NCI-H1105 treated with DMSO at 0.1 percent for 48 hours (cell line): ENCODE measurements around the gene GIPC3.
"Not testable (repeated sequence)": the region's sequence is repeated elsewhere in the genome, so short reads cannot be mapped to it uniquely, and the experiment has no call there.

Experiments
- DNase-seq: peaks from one replicate; lab custom pipeline; 2025; lab: John Stamatoyannopoulos, UW

GIPC3 gene

GRCh38 chr19:3550947-3551791 lies 34.1 kb upstream of the GIPC3 start:
- DNase-seq = no peak

DNA sequence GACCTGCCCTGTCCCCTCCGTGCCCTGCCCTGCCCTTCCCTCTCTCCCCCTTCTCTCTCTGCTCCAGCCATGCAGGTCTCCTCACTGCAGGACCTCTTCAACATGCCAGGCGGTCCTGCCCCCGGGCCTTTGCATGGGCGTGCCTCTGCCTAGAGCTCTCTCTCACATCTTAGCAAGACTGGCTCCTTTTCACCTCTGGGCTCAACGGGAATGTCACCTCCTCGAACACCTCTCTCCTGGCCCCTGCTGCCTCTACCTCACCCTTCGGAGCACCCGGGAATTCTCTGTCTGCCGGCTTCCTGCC lies 33.5 kb upstream of the GIPC3 start:
- no peak for DNase-seq

GRCh38 chr19:3554254-3555083 lies 30.8 kb upstream of the GIPC3 start:
- no peak for DNase-seq

DNA sequence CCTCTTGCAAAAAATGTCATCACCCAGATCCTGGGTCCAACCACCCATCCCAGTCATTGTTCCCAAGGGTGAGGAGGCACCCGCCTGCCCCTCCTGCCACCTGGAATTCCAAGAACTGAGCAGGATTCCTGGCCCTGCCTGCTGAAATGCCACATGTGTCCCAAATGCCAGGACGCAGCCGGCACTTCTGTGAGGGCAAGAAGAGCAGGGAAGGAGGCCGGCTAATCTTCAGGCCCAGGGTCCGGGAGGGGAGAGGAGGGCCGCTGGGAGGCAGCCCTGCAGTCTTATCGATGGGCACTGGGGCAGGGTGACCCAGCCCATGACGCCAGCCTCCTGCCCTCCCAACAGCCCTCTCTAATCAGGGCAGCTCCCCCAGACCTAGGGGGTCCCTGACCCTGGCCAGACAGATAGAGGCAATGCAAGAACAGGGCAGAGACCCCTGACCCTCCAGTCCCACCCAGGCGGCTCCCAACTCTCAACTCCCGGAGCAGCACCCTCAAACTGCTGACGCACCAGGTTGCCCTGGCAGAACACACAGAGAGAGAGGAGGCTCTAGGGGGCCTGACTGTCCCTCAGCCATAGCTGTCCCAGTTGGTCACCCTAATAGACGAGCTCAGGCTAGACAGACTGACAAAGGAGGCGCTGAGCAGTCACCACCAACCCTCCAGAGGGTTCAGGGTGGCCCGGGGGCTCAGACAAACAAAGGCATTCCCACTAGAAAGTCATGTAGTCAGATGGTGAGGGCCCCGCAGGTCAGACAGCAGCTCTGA lies 29.4 kb upstream of the GIPC3 start:
- no peak for DNase-seq

DNA sequence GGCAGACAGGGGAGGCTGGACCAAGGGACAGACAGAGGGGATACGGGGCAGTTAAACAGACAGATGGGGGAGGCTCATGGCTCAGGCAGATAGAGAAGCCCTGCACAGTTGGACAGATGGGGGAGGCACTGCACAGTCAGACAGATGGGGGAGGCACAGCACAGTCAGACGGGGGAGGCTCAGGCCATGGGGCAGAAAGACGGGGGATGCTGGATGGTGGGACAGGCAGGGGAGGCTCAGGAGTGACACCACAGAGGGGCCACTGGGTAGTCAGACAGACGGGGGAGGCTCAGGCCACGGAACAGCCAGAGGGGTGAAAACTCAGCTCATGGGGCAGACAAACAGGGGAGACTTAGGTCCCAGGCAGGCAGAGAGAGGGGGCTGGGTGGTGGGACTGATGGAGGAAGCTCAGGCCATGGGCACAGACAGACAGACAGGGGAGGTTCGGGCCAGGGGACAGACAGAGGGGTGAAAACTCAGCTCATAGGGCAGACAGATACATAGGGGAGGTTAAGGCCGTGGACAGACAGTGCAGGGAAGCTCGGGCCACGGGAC lies 28.8 kb upstream of the GIPC3 start:
- no peak for DNase-seq

- no peak for DNase-seq
Observed at GRCh38 chr19:3556978-3557460, 28.3 kb upstream of the GIPC3 start.

DNA sequence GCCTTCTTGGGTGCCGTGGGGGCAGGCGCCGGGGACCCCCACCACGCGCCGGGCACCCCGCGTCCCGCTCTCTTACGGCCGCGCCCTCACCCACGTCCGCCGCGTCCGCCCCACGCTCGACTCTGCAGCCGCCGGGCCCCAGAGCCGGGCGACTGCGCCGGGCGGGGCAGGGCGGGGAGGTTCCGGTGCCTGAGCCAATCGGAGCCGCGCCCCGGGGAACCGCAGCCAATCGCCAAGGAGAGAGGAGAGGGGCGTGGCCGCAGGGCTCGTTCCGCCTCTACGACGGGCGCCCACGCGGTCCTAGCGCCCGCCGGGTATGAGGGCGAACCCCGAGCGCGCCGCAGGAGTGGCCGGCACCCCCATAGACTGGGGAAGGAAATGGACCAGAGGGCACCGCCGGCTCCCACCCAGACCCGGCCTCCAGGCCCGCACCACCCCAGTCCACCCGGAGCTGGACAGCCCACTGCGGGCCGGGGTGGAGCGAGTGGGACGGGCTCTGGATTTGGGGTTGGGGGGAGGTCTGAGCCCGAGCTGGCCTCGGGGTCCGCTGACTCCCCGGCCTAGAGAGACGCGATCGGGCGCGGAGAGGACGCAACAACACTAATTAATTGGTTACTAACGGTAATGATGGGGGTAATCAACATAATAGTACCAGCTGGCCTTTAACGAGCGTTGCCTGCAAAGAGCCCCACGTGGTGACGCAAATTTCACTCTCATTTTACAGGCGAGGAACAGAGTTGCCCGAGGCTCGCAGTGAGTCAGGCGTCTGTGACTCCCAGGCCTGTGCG lies 27.6 kb upstream of the GIPC3 start, which contains the start of gene MFSD12:
Gene MFSD12 (minus strand): TSS at position 126 of the 788 bp plus-strand sequence. CDS start 183 bp downstream, outside the sequence.
- peak; percentile 86 for DNase-seq

GRCh38 chr19:3563709-3564524 lies 21.4 kb upstream of the GIPC3 start:
- no peak for DNase-seq

DNA sequence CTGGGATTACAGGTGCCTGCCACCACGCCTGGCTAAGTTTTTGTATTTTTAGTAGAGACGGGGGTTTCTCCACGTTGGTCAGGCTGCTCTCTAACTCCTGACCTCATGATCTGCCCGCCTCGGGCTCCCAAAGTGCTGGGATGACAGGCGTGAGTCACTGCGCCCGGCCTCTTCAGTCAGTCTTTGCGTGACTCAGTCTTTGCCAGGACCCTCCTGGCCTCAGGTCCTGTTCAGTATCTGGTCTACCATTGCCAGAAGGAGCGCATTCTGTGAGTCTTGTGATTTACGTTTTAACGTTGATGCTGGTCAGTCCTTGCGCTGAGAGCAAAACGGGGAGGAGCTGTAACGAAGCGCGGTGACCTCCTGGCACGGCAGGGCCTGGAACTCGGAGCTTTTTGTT lies 20.1 kb upstream of the GIPC3 start:
- no peak for DNase-seq

DNA sequence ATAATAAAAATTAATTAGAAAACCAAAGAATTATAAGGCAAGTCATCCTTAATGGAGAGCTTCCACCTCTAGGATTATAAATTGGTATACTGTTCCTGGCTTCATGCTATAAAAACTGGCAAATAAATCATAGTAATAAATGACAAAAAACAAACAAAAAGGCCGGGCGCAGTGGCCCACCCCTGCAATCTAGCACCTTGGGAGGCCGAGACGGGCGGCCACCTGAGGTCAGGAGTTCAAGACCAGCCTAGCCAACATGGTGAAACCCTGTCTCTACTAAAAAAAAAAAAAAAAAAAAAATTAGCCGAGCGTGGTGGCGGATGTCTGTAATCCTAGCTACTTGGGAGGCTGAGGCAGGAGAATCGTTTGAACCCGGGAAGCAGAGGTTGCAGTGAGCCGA lies 15.2 kb upstream of the GIPC3 start:
- not testable (repeated sequence) for DNase-seq

DNA sequence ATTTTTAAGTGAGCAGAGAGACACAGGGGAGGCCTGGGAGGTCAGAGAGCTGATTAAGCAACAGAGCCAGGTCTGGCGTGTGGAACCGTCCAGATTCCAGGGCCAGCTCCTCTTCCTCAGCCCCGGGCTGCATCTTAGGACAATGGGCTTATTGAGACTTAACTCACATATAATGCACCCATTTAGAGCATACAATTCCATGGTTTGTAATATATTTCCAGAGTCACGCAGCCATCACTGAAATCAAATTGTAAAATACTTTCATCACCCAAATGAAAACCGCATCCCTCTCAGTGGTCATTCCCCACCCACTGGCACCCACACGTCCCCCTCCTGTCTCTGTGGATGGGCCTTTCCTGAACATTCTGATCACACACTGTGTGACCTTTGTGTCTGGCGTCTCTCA lies 14.7 kb upstream of the GIPC3 start:
- DNase-seq = no peak

- DNase-seq = peak; percentile 99
Observed at GRCh38 chr19:3572132-3572854, 13.0 kb upstream of the GIPC3 start.

DNA sequence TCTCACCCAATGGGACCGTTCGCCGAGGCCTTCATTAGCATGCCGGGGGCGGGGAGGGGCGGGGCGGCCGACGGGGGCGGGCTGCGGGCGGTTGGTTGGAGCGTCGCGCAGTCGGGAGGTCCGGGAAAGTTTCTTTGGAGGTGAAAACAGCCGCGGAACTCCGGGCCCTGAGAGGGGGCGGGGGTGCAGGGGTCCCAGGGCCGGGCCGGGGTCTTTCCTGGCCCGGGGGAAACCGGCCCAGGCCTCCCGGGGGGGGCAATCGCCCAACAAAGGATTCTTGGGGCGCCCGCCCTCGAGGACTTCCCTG lies 12.5 kb upstream of the GIPC3 start, which contains the start of gene HMG20B:
Gene HMG20B (plus strand): TSS at position 90 of the 307 bp plus-strand sequence. CDS start 366 bp downstream, outside the sequence.
- DNase-seq = no peak

GRCh38 chr19:3573162-3573857 lies 12.0 kb upstream of the GIPC3 start:
- no peak for DNase-seq

DNA sequence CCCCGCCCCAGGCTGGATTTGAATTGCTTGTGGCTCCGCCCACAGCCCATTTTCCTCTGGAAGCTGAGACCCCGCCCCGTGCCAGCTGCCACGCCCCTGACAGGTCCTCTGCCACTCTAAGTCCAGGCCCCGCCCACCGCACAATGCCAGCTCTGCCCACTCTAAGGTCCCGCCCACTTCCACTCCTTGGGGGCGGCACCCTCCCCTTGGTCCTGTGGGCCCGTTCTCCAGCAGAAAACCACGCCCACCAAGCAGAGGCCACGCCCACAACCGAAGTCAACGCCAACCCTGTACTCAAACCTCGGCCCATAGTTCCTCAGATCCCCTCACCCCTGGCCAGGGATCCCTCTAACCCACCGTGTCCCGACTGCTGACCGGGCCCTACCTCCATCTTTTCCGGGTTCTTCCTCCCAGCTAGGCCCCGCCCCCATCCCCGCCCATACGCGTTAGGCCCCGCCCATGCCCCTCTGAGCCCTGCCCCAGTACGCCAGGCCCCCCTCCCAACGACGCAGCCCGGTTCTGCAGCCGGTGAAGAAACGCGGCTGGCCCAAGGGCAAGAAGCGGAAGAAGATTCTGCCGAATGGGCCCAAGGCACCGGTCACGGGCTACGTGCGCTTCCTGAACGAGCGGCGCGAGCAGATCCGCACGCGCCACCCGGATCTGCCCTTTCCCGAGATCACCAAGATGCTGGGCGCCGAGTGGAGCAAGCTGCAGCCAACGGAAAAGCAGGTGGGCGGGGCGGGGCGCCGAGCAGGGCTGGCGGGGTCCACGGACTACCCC lies 11.2 kb upstream of the GIPC3 start:
- DNase-seq = peak; percentile 25

DNA sequence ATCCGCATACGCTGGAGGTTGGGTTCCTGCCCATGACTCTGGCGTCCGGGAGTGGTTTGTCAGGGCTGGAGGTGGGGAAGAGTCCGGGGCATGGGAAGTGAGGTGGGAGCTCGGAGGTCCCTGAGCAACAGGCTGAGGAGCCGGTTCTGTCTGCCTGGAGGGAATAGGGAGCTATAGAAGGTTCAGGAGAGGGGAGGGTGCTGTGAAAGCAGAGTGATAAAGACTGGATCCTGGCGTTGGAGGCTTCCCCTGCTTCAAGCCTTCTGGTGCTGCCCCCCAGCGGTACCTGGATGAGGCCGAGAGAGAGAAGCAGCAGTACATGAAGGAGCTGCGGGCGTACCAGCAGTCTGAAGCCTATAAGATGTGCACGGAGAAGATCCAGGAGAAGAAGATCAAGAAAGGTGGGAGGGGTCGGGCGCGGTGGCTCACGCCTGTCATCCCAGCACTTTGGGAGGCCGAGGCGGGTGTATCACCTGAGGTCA lies 10.0 kb upstream of the GIPC3 start:
- no peak for DNase-seq

GRCh38 chr19:3575949-3576673 lies 9.2 kb upstream of the GIPC3 start:
- DNase-seq = no peak
